Measurements from ENCODE around the gene CYP3A7.

Gene CYP3A7

DNA sequence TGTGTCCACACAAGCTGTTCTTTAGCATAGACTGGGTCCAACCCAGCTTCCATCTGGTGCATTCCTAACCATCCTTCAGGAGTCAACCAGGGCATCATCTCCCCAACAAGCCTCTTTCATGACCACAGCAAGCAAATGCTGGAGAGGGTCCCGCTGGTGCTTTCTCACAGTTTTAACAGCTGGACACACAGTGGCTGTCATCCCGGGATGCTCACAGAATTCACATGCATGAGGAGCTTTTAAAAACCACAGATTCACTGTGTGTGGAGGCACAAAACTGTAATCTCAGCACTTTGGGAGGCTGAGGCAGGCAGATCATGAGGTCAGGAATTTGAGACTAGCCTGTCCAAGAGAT is 6.4 kb upstream of the CYP3A7 start:
- TF ChIP-seq EZH2 (IDR thresholded peaks at IDR 0.05; ENCODE audit: borderline replicate concordance, low read length): no peak
- TF ChIP-seq, protein P1, sequence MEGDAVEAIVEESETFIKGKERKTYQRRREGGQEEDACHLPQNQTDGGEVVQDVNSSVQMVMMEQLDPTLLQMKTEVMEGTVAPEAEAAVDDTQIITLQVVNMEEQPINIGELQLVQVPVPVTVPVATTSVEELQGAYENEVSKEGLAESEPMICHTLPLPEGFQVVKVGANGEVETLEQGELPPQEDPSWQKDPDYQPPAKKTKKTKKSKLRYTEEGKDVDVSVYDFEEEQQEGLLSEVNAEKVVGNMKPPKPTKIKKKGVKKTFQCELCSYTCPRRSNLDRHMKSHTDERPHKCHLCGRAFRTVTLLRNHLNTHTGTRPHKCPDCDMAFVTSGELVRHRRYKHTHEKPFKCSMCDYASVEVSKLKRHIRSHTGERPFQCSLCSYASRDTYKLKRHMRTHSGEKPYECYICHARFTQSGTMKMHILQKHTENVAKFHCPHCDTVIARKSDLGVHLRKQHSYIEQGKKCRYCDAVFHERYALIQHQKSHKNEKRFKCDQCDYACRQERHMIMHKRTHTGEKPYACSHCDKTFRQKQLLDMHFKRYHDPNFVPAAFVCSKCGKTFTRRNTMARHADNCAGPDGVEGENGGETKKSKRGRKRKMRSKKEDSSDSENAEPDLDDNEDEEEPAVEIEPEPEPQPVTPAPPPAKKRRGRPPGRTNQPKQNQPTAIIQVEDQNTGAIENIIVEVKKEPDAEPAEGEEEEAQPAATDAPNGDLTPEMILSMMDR (IDR thresholded peaks at IDR 0.05; ENCODE audit: low read length): no peak
- Histone ChIP-seq H3K36me3 (ENCODE audit: insufficient read depth, low read length) (no peaks in the 10 kb centered on the region), H3K4me2 (ENCODE audit: low read length) (no peak overlapping the region), H3K9ac (ENCODE audit: low read length) (no peak overlapping the region), H3K4me3 (ENCODE audit: low read depth, low read length, poor library complexity, severe bottlenecking) (no peak overlapping the region), H3K9me2 (ENCODE audit: low read depth, low read length) (no peaks in the 10 kb centered on the region), H3K27ac (ENCODE audit: low read depth, low read length, poor library complexity, severe bottlenecking) (no peak overlapping the region), H3K4me1 (ENCODE audit: insufficient read depth, low read length, severe bottlenecking) (no peaks in the 10 kb centered on the region), H3K27me3 (ENCODE audit: insufficient read depth, low read length) (no peaks in the 10 kb centered on the region), H3K79me2 (ENCODE audit: insufficient read depth, low read length) (no peaks in the 10 kb centered on the region), H4K20me1 (ENCODE audit: insufficient read depth, low read length) (no peaks in the 10 kb centered on the region), H2AFZ (ENCODE audit: low read length) (no peak overlapping the region), H3K9me3 (ENCODE audit: low read length) (no peaks in the 10 kb centered on the region), H3F3A (ENCODE audit: insufficient read depth, low read length) (no peaks in the 10 kb centered on the region)

- Histone ChIP-seq H3K9ac (ENCODE audit: low read length) (no peak overlapping the region), H3F3A (ENCODE audit: insufficient read depth, low read length) (no peaks in the 10 kb centered on the region), H3K9me3 (ENCODE audit: low read length) (no peaks in the 10 kb centered on the region), H4K20me1 (ENCODE audit: insufficient read depth, low read length) (no peaks in the 10 kb centered on the region), H3K27ac (ENCODE audit: low read depth, low read length, poor library complexity, severe bottlenecking) (no peak overlapping the region), H3K9me2 (ENCODE audit: low read depth, low read length) (no peaks in the 10 kb centered on the region), H3K4me1 (ENCODE audit: insufficient read depth, low read length, severe bottlenecking) (no peaks in the 10 kb centered on the region), H3K27me3 (ENCODE audit: insufficient read depth, low read length) (no peaks in the 10 kb centered on the region), H3K36me3 (ENCODE audit: insufficient read depth, low read length) (no peaks in the 10 kb centered on the region), H3K79me2 (ENCODE audit: insufficient read depth, low read length) (no peaks in the 10 kb centered on the region), H3K4me3 (ENCODE audit: low read depth, low read length, poor library complexity, severe bottlenecking) (no peak overlapping the region), H2AFZ (ENCODE audit: low read length) (no peak overlapping the region), H3K4me2 (ENCODE audit: low read length) (no peak overlapping the region)
- TF ChIP-seq, protein P1 (IDR thresholded peaks at IDR 0.05; ENCODE audit: low read length): no peak
- no peak for TF ChIP-seq EZH2 (IDR thresholded peaks at IDR 0.05; ENCODE audit: borderline replicate concordance, low read length)
Measured at GRCh38 chr7:99740573-99741440, 5.8 kb upstream of the CYP3A7 start.

GRCh38 chr7:99739699-99740572 is 4.9 kb upstream of the CYP3A7 start:
- H3K79me2 ChIP-seq (ENCODE audit: insufficient read depth, low read length): no peaks in the 10 kb centered on the region
- no peaks in the 10 kb centered on the region for H3K4me1 ChIP-seq (ENCODE audit: insufficient read depth, low read length, severe bottlenecking)
- H3K9me2 ChIP-seq (ENCODE audit: low read depth, low read length): no peaks in the 10 kb centered on the region
- H3K9ac ChIP-seq (ENCODE audit: low read length): no peak overlapping the region
- H2AFZ ChIP-seq (ENCODE audit: low read length): no peak overlapping the region
- H3K4me3 ChIP-seq (ENCODE audit: low read depth, low read length, poor library complexity, severe bottlenecking): no peak overlapping the region
- H3K4me2 ChIP-seq (ENCODE audit: low read length): no peak overlapping the region
- H4K20me1 ChIP-seq (ENCODE audit: insufficient read depth, low read length): no peaks in the 10 kb centered on the region
- no peak for TF ChIP-seq EZH2 (IDR thresholded peaks at IDR 0.05; ENCODE audit: borderline replicate concordance, low read length)
- TF ChIP-seq, protein P1 (IDR thresholded peaks at IDR 0.05; ENCODE audit: low read length): no peak
- H3K27me3 ChIP-seq (ENCODE audit: insufficient read depth, low read length): no peaks in the 10 kb centered on the region
- H3K36me3 ChIP-seq (ENCODE audit: insufficient read depth, low read length): no peaks in the 10 kb centered on the region
- no peaks in the 10 kb centered on the region for H3K9me3 ChIP-seq (ENCODE audit: low read length)
- no peaks in the 10 kb centered on the region for H3F3A ChIP-seq (ENCODE audit: insufficient read depth, low read length)
- H3K27ac ChIP-seq (ENCODE audit: low read depth, low read length, poor library complexity, severe bottlenecking): no peak overlapping the region
